Daoy (cell line): ENCODE data around the gene ADAM29. TPM values are rescaled to one million over a fixed set of nuclear protein-coding genes. Genes with fewer than 3 reads are reported as not detected.
"Not testable (repeated sequence)": the region's sequence is repeated elsewhere in the genome, so short reads cannot be mapped to it uniquely, and the experiment has no call there.

ENCODE experiments used
- DNase-seq: peaks from one replicate; pipeline ENCODE4 v3.0.0-alpha.2; 2015; ENCODE audit warnings: low read depth
- total RNA-seq: library from RNA; depleted of rRNA; stranded (reverse); fragments of >200 nt; shearing (Covaris generic); gene quantifications from 2 replicates; pipeline ENCODE4 v1.2.3, GENCODE V29; 2014; rRNA removed

Gene ADAM29
- total RNA-seq, 1 experiment from 2014 or later = not detected

DNA sequence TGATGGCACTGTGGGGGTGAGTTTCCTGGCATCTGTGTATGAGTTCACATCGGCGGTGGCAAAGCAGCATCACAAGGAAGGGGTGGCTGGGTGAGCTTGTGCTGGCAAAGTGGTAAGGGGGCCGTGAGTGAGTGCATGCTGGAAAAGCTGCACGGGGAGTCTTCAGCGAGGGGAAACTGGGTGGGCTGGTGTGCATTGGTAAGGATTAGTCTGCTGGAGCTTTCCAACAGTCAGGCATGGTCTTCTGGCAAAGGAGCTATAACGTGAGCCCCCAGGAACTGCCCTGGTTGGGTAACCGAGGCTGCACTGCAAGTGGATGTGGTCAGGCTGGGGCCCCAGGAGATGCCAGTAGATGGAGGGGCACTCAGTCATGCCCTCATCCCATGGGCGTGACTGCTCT, 30.7 kb downstream of the ADAM29 start:
- no peak for DNase-seq

DNA sequence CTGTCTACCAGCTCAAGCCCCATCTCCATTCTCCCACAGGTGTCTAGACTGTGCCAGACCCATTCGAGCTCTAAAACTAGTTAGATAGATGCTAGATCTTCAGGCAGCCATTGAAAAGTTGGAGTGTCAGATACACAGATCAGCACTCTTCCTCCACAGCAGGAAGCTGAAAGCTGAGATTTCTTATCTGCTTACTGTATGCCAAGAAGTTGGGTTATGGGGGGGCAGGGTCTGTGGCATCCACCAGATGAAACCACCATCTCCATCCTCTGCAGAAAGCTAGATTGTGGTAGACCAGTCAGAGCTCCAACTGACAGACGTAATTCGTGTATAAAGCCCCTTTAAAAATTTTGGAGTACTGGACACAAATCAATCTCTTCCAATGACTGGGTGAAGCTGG, 54.8 kb downstream of the ADAM29 start:
- no peak for DNase-seq

DNA sequence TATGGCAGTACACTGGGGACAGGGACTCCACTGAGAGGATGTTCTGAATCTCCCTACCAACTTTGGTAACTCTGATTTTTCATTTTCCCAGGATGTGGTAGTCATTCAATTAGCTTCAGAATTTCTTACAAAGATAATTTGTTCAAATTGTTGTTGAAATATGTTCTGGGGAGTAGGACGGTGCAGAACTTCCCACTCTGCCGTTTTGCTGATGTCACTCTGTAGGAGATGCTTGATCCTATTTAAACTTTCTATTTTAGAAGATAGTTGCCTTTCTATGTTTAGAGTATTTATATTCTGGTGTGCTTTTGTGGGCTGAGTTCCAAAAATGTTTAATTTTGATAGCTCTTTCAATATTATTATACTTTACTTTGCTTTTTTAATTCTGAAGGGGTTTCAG, 55.2 kb downstream of the ADAM29 start:
- DNase-seq = no peak

DNA sequence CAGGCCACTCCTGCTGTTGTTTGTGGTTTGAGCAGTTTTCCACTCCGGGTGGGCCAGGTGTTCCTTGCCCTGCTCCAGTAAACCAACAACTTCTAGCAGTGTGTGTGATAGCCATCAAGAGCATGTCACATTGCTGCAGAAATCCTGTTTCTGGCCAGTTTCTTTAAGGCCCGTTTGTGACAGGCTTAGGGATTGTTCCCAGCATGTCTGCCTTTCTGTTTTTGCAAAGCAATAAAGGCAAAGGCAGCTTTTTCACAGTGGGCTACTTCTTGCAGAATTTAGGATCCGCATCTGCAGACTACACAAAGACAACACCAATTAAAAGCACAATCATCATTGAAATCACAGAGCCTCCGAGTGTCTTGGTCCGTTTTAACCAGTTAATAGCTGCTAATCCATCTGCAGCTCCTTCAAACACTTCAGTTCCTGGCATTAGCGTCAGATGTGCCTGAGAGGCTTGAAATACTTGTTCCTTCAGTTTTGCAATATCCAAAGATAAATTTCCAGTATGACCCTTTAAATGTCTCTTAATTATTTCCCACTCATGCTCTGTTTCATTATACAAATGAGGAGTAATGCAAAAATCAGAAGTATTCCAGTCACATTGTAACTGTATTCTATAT, 65.1 kb downstream of the ADAM29 start:
- DNase-seq = no peak

DNA sequence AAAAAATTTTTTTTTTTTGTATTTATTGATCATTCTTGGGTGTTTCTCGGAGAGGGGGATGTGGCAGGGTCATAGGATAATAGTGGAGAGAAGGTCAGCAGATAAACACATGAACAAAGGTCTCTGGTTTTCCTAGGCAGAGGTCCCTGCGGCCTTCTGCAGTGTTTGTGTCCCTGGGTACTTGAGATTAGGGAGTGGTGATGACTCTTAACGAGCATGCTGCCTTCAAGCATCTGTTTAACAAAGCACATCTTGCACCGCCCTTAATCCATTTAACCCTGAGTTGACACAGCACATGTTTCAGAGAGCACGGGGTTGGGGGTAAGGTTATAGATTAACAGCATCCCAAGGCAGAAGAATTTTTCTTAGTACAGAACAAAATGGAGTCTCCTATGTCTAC, 65.7 kb downstream of the ADAM29 start:
- DNase-seq = not testable (repeated sequence)

DNA sequence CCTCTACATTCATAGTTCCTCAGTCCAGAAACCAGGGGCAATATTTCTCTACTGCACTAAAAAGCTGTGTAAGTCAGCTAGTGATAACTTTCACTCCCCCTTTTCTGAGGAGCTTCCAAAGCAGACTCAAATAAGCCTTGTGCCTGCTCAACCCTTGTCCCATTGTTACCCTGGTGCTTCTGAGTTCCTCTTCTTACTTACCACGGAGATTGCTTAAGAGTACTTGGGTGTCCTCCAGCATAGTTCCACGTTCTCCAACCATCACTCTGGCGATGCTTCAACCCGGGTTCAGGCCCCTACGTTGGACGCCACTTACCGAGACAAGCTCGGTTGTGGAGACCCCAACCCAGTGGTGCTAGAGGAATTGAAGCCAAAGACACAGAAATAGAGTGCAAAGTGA, 71.6 kb downstream of the ADAM29 start:
- no peak for DNase-seq

DNA sequence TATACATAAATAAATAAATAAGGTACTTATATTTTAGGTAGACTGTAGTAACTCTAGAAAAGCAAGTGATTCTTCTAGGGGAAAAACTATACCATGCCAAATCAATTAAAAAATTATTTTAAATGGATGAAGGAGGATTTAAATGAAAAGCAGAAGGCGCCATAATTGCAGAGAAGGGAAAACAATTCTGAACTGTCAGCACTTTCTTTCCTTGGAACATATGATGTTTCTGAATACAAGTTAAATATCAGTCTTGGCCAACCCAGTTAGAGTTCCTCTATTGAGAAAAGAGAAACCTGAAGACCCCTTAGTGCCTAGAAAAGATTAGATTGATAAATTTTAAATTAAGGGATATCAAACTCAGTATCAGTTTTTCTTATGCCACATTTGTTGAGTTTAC, 75.8 kb downstream of the ADAM29 start:
- no peak for DNase-seq

DNA sequence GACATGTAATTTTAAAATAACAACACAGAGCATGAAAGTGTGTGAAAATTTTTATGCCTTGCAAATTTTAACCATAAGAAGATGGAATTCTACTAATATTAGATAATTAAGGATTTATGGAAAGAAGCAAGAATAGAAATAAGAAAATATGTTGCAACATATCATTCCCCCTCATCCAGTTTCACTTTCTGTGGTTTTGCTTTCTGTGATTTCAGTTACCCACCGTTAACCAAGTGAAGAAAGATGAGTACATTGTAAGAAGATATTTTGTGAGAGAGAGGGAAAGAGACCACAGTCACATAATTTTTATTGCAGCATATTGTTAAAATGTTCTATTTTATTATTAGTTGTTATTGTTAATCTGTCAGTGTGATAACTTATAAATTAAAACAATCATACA, 77.9 kb downstream of the ADAM29 start:
- DNase-seq = no peak

DNA sequence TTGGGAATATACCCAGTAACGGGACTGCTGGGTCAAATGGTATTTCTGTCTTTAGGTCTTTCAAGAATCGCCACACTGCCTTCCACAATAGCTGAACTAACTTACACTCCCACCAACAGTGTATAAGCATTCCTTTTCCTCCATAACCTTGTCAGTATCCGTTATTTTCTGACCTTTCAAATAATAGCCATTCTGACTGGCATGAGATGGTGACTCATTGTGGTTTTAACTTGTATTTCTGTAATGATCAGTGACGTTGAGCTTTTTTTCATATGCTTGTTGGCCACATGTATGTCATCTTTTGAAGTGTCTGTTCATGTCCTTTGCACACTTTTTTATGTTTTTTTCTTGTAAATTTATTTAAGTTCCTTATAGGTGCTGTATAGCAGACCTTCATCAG, 81.2 kb downstream of the ADAM29 start:
- DNase-seq = peak; percentile 11

DNA sequence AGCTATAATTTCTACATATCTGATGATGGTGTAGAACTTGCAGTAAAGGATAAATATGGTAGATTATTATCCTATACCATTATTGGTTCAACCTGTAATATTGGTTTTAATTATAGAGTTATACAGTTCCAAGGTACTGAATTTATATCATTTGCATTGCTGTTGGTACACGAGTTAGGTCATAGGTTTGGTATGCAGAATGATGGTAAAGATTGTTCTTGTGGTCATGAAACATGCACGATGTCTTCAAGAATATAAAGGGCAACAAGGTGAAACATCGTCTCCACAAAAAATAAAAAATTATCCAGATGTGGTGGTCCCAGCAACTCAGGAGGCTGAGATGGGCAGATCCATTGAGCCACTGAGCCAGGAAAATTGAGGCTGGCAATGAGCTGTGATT, 99.6 kb downstream of the ADAM29 start:
- DNase-seq = no peak

DNA sequence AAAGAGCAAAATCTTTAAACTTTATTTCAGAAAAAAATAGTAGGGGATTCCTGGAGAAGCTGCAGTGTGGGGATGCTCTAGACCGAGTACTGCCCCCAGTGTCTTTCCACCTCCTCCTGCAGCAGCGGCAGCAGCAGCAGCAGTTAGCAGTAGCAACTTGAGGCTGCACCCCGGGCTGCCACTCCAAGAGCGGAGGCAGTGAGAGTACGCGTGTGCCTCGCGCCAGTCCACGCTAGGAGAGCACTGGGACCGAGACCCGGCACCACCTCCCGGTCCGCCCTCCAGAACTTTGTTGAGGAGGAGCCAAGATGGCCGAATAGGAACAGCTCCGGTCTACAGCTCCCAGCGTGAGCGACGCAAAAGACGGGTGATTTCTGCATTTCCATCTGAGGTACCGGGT, 101.3 kb downstream of the ADAM29 start:
- peak; percentile 16 for DNase-seq

Other genes with a start within 250 kb of the ADAM29 start
- gene GLRA3, start 89.1 kb upstream of the ADAM29 start, total RNA-seq = not detected in 2 replicates